Measurements from ENCODE around the gene ZNF274.
A peak's percentile ranks its signal among the peaks of the same experiment; 100 is the strongest.
"Not testable (repeated sequence)": the region's sequence is repeated elsewhere in the genome, so short reads cannot be mapped to it uniquely, and the experiment has no call there.

The ZNF274 gene

GRCh38 chr19:58213075-58213369 lies 30.2 kb downstream of the ZNF274 start:
- no peak for DNase-seq

- no peak for DNase-seq
Measured at GRCh38 chr19:58217069-58217481, 34.2 kb downstream of the ZNF274 start.

GRCh38 chr19:58217607-58218391 lies 34.9 kb downstream of the ZNF274 start:
- DNase-seq: no peak

- DNase-seq: no peak
Measured at GRCh38 chr19:58218899-58219298, 36.0 kb downstream of the ZNF274 start.

- no peak for DNase-seq
Measured at GRCh38 chr19:58227964-58228584, 45.2 kb downstream of the ZNF274 start.

- peak; percentile 89 for DNase-seq
Measured at GRCh38 chr19:58228585-58229254, 45.9 kb downstream of the ZNF274 start, which contains the start of gene ZNF544. TSS of gene ZNF544 (plus strand) at chr19:58228914. CDS start at chr19:58244024, 15,110 bp downstream.

- peak; percentile 60 for DNase-seq
Measured at GRCh38 chr19:58229255-58229639, 46.4 kb downstream of the ZNF274 start.

GRCh38 chr19:58237324-58237723 lies 54.5 kb downstream of the ZNF274 start:
- DNase-seq: no peak

- DNase-seq: no peak
Measured at GRCh38 chr19:58243351-58243750, 60.5 kb downstream of the ZNF274 start.

GRCh38 chr19:58248886-58249285 lies 66.0 kb downstream of the ZNF274 start:
- no peak for DNase-seq

GRCh38 chr19:58252102-58252685 lies 69.3 kb downstream of the ZNF274 start:
- no peak for DNase-seq

GRCh38 chr19:58258259-58258658 lies 75.4 kb downstream of the ZNF274 start:
- DNase-seq: not testable (repeated sequence)

GRCh38 chr19:58261600-58261967 lies 78.7 kb downstream of the ZNF274 start:
- DNase-seq: no peak

- DNase-seq: no peak
Measured at GRCh38 chr19:58261968-58262921, 79.4 kb downstream of the ZNF274 start.

GRCh38 chr19:58262922-58263296 lies 80.0 kb downstream of the ZNF274 start:
- no peak for DNase-seq
